IMR-90 (cell line): ENCODE measurements around the gene HMX3.

Experiments
- BHLHE40 ChIP-seq: fragments of 150-350 bp; IDR thresholded peaks from 2 replicates; pipeline ENCODE4 v1.6.1; 2016; ENCODE audit warnings: mild to moderate bottlenecking, low read depth, low read length
- CEBPB ChIP-seq: IDR thresholded peaks from 2 replicates; pipeline ENCODE4 v1.6.1; 2012; ENCODE audit warnings: low read depth, low read length, improper control_type of control experiment
- ELK1 ChIP-seq: fragments of 150-350 bp; IDR thresholded peaks from 2 replicates; pipeline ENCODE4 v1.6.1; 2016; ENCODE audit warnings: low read depth, mild to moderate bottlenecking, low read length, moderate library complexity, borderline replicate concordance
- FOS ChIP-seq: fragments of 150-350 bp; IDR thresholded peaks from 2 replicates; pipeline ENCODE4 v1.6.1; 2016; ENCODE audit warnings: low read depth, low read length
- MAFK ChIP-seq: IDR thresholded peaks from 2 replicates; pipeline ENCODE4 v1.6.1; 2012; ENCODE audit warnings: low read depth, low read length, improper control_type of control experiment
- MAZ ChIP-seq: IDR thresholded peaks from 2 replicates; pipeline ENCODE4 v1.6.1; 2012; ENCODE audit warnings: low read depth, mild to moderate bottlenecking, low read length, improper control_type of control experiment, moderate library complexity, borderline replicate concordance
- MXI1 ChIP-seq: IDR thresholded peaks from 2 replicates; pipeline ENCODE4 v1.6.1; 2012; ENCODE audit warnings: low read depth, mild to moderate bottlenecking, low read length, moderate library complexity, borderline replicate concordance
- POLR2A ChIP-seq: IDR thresholded peaks from 2 replicates; pipeline ENCODE4 v1.6.1; 2012; ENCODE audit warnings: mild to moderate bottlenecking, low read depth, low read length
- RAD21 ChIP-seq: IDR thresholded peaks from 2 replicates; pipeline ENCODE4 v1.6.1; 2012; ENCODE audit warnings: low read length, improper control_type of control experiment
- RCOR1 ChIP-seq: IDR thresholded peaks from 2 replicates; pipeline ENCODE4 v1.6.1; 2012; ENCODE audit warnings: mild to moderate bottlenecking, low read length, improper control_type of control experiment; ENCODE audit not compliant: insufficient replicate concordance
- RFX5 ChIP-seq: IDR thresholded peaks from 2 replicates; pipeline ENCODE4 v1.8.0; 2012; ENCODE audit warnings: low read depth, mild to moderate bottlenecking, low read length, moderate library complexity
- SMC3 ChIP-seq: fragments of 150-350 bp; IDR thresholded peaks from 2 replicates; pipeline ENCODE4 v1.6.1; 2016; ENCODE audit warnings: low read depth, mild to moderate bottlenecking, antibody characterized with exemption, low read length, moderate library complexity
- USF2 ChIP-seq: fragments of 150-350 bp; IDR thresholded peaks from 2 replicates; pipeline ENCODE4 v1.6.1; 2017; ENCODE audit warnings: mild to moderate bottlenecking, antibody characterized with exemption, low read length, low read depth
- TF ChIP-seq, protein P1 (sequence below): conservative IDR thresholded peaks from 2 replicates; pipeline ENCODE4 v1.5.1; 2012; ENCODE audit warnings: mild to moderate bottlenecking, low read depth, low read length, improper control_type of control experiment

- TF ChIP-seq MAZ (no peak), RCOR1 (no peak), POLR2A (no peak), RAD21 (no peak), CEBPB (no peak), MXI1 (no peak), MAFK (no peak), BHLHE40 (no peak), FOS (no peak), ELK1 (no peak), USF2 (no peak), RFX5 (no peak), SMC3 (no peak)
- TF ChIP-seq, protein P1, sequence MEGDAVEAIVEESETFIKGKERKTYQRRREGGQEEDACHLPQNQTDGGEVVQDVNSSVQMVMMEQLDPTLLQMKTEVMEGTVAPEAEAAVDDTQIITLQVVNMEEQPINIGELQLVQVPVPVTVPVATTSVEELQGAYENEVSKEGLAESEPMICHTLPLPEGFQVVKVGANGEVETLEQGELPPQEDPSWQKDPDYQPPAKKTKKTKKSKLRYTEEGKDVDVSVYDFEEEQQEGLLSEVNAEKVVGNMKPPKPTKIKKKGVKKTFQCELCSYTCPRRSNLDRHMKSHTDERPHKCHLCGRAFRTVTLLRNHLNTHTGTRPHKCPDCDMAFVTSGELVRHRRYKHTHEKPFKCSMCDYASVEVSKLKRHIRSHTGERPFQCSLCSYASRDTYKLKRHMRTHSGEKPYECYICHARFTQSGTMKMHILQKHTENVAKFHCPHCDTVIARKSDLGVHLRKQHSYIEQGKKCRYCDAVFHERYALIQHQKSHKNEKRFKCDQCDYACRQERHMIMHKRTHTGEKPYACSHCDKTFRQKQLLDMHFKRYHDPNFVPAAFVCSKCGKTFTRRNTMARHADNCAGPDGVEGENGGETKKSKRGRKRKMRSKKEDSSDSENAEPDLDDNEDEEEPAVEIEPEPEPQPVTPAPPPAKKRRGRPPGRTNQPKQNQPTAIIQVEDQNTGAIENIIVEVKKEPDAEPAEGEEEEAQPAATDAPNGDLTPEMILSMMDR, result no peak
These were observed 12.1 kb downstream of the HMX3 start, which contains the start of gene HMX2 for GRCh38 chr10:123147635-123148413.
